HEK293 (cell line): ENCODE measurements around the gene COASY.

Source experiments
- BCL11B ChIP-seq: fragments of 450-650 bp; formaldehyde crosslinking; IDR thresholded peaks from 2 replicates; pipeline ENCODE4 v1.5.1; 2016; ENCODE audit warnings: low read depth, missing biosample characterization, missing genetic modification characterization
- SP2 ChIP-seq: fragments of 450-650 bp; formaldehyde crosslinking; IDR thresholded peaks from 2 replicates; pipeline ENCODE4 v1.5.1; 2016; ENCODE audit warnings: missing biosample characterization, missing genetic modification characterization
- SP7 ChIP-seq: fragments of 450-650 bp; formaldehyde crosslinking; IDR thresholded peaks from 2 replicates; pipeline ENCODE4 v1.5.1; 2016; ENCODE audit warnings: missing biosample characterization, missing genetic modification characterization
- ZNF148 ChIP-seq: fragments of 450-650 bp; formaldehyde crosslinking; IDR thresholded peaks from 2 replicates; pipeline ENCODE4 v1.5.0; 2017; ENCODE audit warnings: missing biosample characterization, missing genetic modification characterization, borderline replicate concordance
- ZNF174 ChIP-seq: fragments of 450-650 bp; formaldehyde crosslinking; IDR thresholded peaks from 2 replicates; pipeline ENCODE4 v1.5.0; 2017; ENCODE audit warnings: missing biosample characterization, mild to moderate bottlenecking, missing genetic modification characterization
- ZNF23 ChIP-seq: fragments of 450-650 bp; formaldehyde crosslinking; IDR thresholded peaks from 2 replicates; pipeline ENCODE4 v1.5.1; 2016; ENCODE audit warnings: missing biosample characterization, missing genetic modification characterization, borderline replicate concordance
- ZNF280C ChIP-seq: fragments of 450-650 bp; formaldehyde crosslinking; IDR thresholded peaks from 2 replicates; pipeline ENCODE4 v1.5.1; 2016; ENCODE audit warnings: missing biosample characterization, missing genetic modification characterization
- ZNF394 ChIP-seq: fragments of 450-650 bp; formaldehyde crosslinking; IDR thresholded peaks from 2 replicates; pipeline ENCODE4 v1.5.1; 2016; ENCODE audit warnings: missing biosample characterization, missing genetic modification characterization, mild to moderate bottlenecking, moderate library complexity, borderline replicate concordance
- ZNF404 ChIP-seq: fragments of 450-650 bp; formaldehyde crosslinking; IDR thresholded peaks from 2 replicates; pipeline ENCODE4 v1.5.1; 2017; ENCODE audit warnings: missing biosample characterization, missing genetic modification characterization
- ZNF510 ChIP-seq: fragments of 450-650 bp; formaldehyde crosslinking; IDR thresholded peaks from 2 replicates; pipeline ENCODE4 v1.5.1; 2018; ENCODE audit warnings: mild to moderate bottlenecking, missing genetic modification characterization, missing biosample characterization; ENCODE audit not compliant: insufficient replicate concordance
- ZNF530 ChIP-seq: fragments of 450-650 bp; formaldehyde crosslinking; IDR thresholded peaks from 2 replicates; pipeline ENCODE4 v1.5.1; 2016; ENCODE audit warnings: low read depth, missing biosample characterization, missing genetic modification characterization
- ZNF561 ChIP-seq: fragments of 450-650 bp; IDR thresholded peaks from 2 replicates; pipeline ENCODE4 v1.5.1; 2018; ENCODE audit warnings: missing biosample characterization, missing genetic modification characterization, borderline replicate concordance
- ZNF629 ChIP-seq: fragments of 450-650 bp; formaldehyde crosslinking; IDR thresholded peaks from 2 replicates; pipeline ENCODE4 v1.5.1; 2017; ENCODE audit warnings: missing biosample characterization, missing genetic modification characterization
- ZNF658 ChIP-seq: fragments of 450-650 bp; formaldehyde crosslinking; IDR thresholded peaks from 2 replicates; pipeline ENCODE4; 2016; ENCODE audit warnings: missing biosample characterization, missing genetic modification characterization
- ZSCAN18 ChIP-seq: fragments of 450-650 bp; formaldehyde crosslinking; IDR thresholded peaks from 2 replicates; pipeline ENCODE4 v1.5.1; 2016; ENCODE audit warnings: missing biosample characterization, missing genetic modification characterization
- ZSCAN4 ChIP-seq: fragments of 450-650 bp; formaldehyde crosslinking; IDR thresholded peaks from 2 replicates; pipeline ENCODE4 v1.5.1; 2017; ENCODE audit warnings: missing biosample characterization, missing genetic modification characterization
- TF ChIP-seq, protein P1 (sequence below): fragments of 450-650 bp; formaldehyde crosslinking; optimal IDR thresholded peaks from 2 replicates; pipeline ENCODE3; 2016; ENCODE audit warnings: missing biosample characterization, mild to moderate bottlenecking, missing genetic modification characterization
- TF ChIP-seq, protein P2 (sequence below): fragments of 450-650 bp; formaldehyde crosslinking; IDR thresholded peaks from 2 replicates; pipeline ENCODE4 v1.5.1; 2016; ENCODE audit warnings: missing biosample characterization, missing genetic modification characterization, borderline replicate concordance
- TF ChIP-seq, protein P3 (sequence below): fragments of 450-650 bp; formaldehyde crosslinking; IDR thresholded peaks from 2 replicates; pipeline ENCODE4; 2016; ENCODE audit warnings: missing biosample characterization, missing genetic modification characterization
- TF ChIP-seq, protein P4 (sequence below): fragments of 450-650 bp; formaldehyde crosslinking; IDR thresholded peaks from 2 replicates; pipeline ENCODE4 v1.5.1; 2016; ENCODE audit warnings: missing biosample characterization, missing genetic modification characterization

The COASY gene

DNA sequence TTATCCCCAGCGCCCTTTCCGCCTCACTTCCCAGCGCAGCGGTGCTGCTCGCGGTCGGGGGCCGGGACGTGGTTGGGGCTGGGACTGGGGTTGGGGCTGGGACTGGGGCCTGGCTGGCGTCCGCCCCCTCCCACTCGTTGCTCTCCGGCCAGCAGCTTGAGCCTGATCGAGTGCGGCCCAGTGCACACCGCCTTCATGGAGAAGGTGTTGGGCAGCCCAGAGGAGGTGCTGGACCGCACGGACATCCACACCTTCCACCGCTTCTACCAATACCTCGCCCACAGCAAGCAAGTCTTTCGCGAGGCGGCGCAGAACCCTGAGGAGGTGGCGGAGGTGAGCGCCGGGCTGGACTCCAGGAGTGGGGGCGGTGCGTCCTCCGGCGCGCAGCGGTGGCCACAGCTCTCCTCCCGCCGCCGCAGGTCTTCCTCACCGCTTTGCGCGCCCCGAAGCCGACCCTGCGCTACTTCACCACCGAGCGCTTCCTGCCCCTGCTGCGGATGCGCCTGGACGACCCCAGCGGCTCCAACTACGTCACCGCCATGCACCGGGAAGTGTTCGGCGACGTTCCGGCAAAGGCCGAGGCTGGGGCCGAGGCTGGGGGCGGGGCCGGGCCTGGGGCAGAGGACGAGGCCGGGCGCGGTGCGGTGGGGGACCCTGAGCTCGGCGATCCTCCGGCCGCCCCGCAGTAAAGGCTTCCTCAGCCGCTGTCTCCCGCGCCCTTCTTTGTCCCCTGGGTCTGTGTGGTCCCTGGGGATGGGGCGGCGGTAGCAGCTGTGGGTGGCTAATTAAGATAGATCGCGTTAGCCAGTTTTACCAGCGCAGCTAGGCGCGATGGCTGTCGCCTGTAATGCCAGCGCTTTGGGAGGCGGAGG is 7.5 kb upstream of the COASY start (continued):
- no peak for TF ChIP-seq ZNF510 (tag by site-specific recombination)
- TF ChIP-seq, protein P1, sequence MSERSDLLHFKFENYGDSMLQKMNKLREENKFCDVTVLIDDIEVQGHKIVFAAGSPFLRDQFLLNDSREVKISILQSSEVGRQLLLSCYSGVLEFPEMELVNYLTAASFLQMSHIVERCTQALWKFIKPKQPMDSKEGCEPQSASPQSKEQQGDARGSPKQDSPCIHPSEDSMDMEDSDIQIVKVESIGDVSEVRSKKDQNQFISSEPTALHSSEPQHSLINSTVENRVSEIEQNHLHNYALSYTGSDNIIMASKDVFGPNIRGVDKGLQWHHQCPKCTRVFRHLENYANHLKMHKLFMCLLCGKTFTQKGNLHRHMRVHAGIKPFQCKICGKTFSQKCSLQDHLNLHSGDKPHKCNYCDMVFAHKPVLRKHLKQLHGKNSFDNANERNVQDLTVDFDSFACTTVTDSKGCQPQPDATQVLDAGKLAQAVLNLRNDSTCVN (tag by site-specific recombination) = peak; percentile 97
- no peak for TF ChIP-seq ZSCAN4
- no peak for TF ChIP-seq ZNF561
- TF ChIP-seq SP2 = peak; percentile 67
- TF ChIP-seq ZNF394 (tag by site-specific recombination) = peak; percentile 92
- no peak for TF ChIP-seq ZNF148 (tag by site-specific recombination)
- TF ChIP-seq ZNF23 (tag by site-specific recombination) = no peak
- peak; percentile 98 for TF ChIP-seq ZNF629 (tag by site-specific recombination)
- no peak for TF ChIP-seq BCL11B
- TF ChIP-seq, protein P2, sequence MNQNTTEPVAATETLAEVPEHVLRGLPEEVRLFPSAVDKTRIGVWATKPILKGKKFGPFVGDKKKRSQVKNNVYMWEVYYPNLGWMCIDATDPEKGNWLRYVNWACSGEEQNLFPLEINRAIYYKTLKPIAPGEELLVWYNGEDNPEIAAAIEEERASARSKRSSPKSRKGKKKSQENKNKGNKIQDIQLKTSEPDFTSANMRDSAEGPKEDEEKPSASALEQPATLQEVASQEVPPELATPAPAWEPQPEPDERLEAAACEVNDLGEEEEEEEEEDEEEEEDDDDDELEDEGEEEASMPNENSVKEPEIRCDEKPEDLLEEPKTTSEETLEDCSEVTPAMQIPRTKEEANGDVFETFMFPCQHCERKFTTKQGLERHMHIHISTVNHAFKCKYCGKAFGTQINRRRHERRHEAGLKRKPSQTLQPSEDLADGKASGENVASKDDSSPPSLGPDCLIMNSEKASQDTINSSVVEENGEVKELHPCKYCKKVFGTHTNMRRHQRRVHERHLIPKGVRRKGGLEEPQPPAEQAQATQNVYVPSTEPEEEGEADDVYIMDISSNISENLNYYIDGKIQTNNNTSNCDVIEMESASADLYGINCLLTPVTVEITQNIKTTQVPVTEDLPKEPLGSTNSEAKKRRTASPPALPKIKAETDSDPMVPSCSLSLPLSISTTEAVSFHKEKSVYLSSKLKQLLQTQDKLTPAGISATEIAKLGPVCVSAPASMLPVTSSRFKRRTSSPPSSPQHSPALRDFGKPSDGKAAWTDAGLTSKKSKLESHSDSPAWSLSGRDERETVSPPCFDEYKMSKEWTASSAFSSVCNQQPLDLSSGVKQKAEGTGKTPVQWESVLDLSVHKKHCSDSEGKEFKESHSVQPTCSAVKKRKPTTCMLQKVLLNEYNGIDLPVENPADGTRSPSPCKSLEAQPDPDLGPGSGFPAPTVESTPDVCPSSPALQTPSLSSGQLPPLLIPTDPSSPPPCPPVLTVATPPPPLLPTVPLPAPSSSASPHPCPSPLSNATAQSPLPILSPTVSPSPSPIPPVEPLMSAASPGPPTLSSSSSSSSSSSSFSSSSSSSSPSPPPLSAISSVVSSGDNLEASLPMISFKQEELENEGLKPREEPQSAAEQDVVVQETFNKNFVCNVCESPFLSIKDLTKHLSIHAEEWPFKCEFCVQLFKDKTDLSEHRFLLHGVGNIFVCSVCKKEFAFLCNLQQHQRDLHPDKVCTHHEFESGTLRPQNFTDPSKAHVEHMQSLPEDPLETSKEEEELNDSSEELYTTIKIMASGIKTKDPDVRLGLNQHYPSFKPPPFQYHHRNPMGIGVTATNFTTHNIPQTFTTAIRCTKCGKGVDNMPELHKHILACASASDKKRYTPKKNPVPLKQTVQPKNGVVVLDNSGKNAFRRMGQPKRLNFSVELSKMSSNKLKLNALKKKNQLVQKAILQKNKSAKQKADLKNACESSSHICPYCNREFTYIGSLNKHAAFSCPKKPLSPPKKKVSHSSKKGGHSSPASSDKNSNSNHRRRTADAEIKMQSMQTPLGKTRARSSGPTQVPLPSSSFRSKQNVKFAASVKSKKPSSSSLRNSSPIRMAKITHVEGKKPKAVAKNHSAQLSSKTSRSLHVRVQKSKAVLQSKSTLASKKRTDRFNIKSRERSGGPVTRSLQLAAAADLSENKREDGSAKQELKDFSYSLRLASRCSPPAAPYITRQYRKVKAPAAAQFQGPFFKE = no peak
- TF ChIP-seq ZNF530 (tag by site-specific recombination) = no peak
- TF ChIP-seq ZNF404 (tag by site-specific recombination) = no peak
- TF ChIP-seq, protein P3, sequence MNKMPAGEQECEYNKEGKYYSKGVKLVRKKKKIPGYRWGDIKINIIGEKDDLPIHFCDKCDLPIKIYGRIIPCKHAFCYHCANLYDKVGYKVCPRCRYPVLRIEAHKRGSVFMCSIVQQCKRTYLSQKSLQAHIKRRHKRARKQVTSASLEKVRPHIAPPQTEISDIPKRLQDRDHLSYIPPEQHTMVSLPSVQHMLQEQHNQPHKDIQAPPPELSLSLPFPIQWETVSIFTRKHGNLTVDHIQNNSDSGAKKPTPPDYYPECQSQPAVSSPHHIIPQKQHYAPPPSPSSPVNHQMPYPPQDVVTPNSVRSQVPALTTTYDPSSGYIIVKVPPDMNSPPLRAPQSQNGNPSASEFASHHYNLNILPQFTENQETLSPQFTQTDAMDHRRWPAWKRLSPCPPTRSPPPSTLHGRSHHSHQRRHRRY = no peak
- peak; percentile 68 for TF ChIP-seq SP7 (tag by site-specific recombination)
- no peak for TF ChIP-seq ZNF658 (tag by site-specific recombination)
- no peak for TF ChIP-seq ZNF280C (tag by site-specific recombination)
- no peak for TF ChIP-seq ZSCAN18 (tag by site-specific recombination)
- TF ChIP-seq ZNF174 (tag by site-specific recombination) = no peak
- TF ChIP-seq, protein P4, sequence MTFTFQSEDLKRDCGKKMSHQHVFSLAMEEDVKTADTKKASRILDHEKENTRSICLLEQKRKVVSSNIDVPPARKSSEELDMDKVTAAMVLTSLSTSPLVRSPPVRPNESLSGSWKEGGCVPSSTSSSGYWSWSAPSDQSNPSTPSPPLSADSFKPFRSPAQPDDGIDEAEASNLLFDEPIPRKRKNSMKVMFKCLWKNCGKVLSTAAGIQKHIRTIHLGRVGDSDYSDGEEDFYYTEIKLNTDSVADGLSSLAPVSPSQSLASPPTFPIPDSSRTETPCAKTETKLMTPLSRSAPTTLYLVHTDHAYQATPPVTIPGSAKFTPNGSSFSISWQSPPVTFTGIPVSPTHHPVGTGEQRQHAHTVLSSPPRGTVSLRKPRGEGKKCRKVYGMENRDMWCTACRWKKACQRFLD (tag by site-specific recombination) = no peak
